T-helper 2 cell treated with Interferon-gamma antibody and Interleukin-4, amounts not matched to agents 5 μg/mL and 100 μg/mL, for 36 hours (primary cell): ENCODE data around the gene HOMER1.

ENCODE experiments used
- DNase-seq: peaks from one replicate; pipeline ENCODE4 v3.0.0; 2021; ENCODE audit warnings: low spot score
- H3K27ac Mint-ChIP-seq: one replicate; pipeline ENCODE4 v1.8.0; 2021; ENCODE audit warnings: mild to moderate bottlenecking, mixed read lengths
- H3K27me3 Mint-ChIP-seq: one replicate; pipeline ENCODE4 v1.8.0; 2021; ENCODE audit warnings: low read depth, mixed read lengths
- H3K36me3 Mint-ChIP-seq: one replicate; pipeline ENCODE4 v1.8.0; 2021; ENCODE audit warnings: low read depth, mixed read lengths
- H3K4me1 Mint-ChIP-seq: one replicate; pipeline ENCODE4 v1.8.0; 2021; ENCODE audit warnings: low read depth, mixed read lengths
- H3K4me3 Mint-ChIP-seq: one replicate; pipeline ENCODE4 v1.8.0; 2022; ENCODE audit warnings: mild to moderate bottlenecking, moderate library complexity, mixed read lengths
- H3K9me3 Mint-ChIP-seq: one replicate; pipeline ENCODE4 v1.8.0; 2021; ENCODE audit warnings: mixed read lengths

The HOMER1 gene

GRCh38 chr5:79489773-79490172 is 24.2 kb downstream of the HOMER1 start:
- Mint-ChIP-seq H3K4me3 (no peak overlapping the region), H3K36me3 (no peaks in the 10 kb centered on the region), H3K4me1 (no peaks in the 10 kb centered on the region), H3K27me3 (peaks cover 2% of the 10 kb centered on the region), H3K9me3 (no peaks in the 10 kb centered on the region), H3K27ac (no peak overlapping the region)
- DNase-seq, result no peak

- Mint-ChIP-seq H3K4me1 (no peaks in the 10 kb centered on the region), H3K27me3 (peaks cover 2% of the 10 kb centered on the region), H3K9me3 (no peaks in the 10 kb centered on the region), H3K27ac (no peak overlapping the region), H3K4me3 (no peak overlapping the region), H3K36me3 (no peaks in the 10 kb centered on the region)
- DNase-seq, result no peak
These were observed 25.2 kb downstream of the HOMER1 start for GRCh38 chr5:79488775-79489174.

GRCh38 chr5:79488058-79488457 is 25.9 kb downstream of the HOMER1 start:
- Mint-ChIP-seq H3K4me1 (no peaks in the 10 kb centered on the region), H3K9me3 (no peaks in the 10 kb centered on the region), H3K27ac (no peak overlapping the region), H3K36me3 (no peaks in the 10 kb centered on the region), H3K27me3 (peaks cover 2% of the 10 kb centered on the region), H3K4me3 (no peak overlapping the region)
- DNase-seq, result no peak

GRCh38 chr5:79487251-79487650 is 26.7 kb downstream of the HOMER1 start:
- Mint-ChIP-seq H3K27me3 (peaks cover 2% of the 10 kb centered on the region), H3K9me3 (no peaks in the 10 kb centered on the region), H3K36me3 (no peaks in the 10 kb centered on the region), H3K27ac (no peak overlapping the region), H3K4me3 (no peak overlapping the region), H3K4me1 (no peaks in the 10 kb centered on the region)
- DNase-seq, result no peak

- Mint-ChIP-seq H3K27me3 (peaks cover 2% of the 10 kb centered on the region), H3K4me1 (no peaks in the 10 kb centered on the region)
- DNase-seq, result no peak
These were observed 27.8 kb downstream of the HOMER1 start for GRCh38 chr5:79486116-79486515.

GRCh38 chr5:79484731-79485130 is 29.2 kb downstream of the HOMER1 start:
- H3K9me3 Mint-ChIP-seq, result no peaks in the 10 kb centered on the region
- peaks cover 2% of the 10 kb centered on the region for H3K27me3 Mint-ChIP-seq
- H3K4me3 Mint-ChIP-seq, result no peak overlapping the region
- H3K36me3 Mint-ChIP-seq, result no peaks in the 10 kb centered on the region
- H3K27ac Mint-ChIP-seq, result no peak overlapping the region
- DNase-seq, result no peak
- H3K4me1 Mint-ChIP-seq, result no peaks in the 10 kb centered on the region

More at GRCh38 chr5:79486116-79486515, 27.8 kb downstream of the HOMER1 start:
- Mint-ChIP-seq H3K27ac (no peak overlapping the region), H3K9me3 (no peaks in the 10 kb centered on the region), H3K4me3 (no peak overlapping the region), H3K36me3 (no peaks in the 10 kb centered on the region)

- Mint-ChIP-seq H3K36me3 (no peaks in the 10 kb centered on the region), H3K27me3 (no peaks in the 10 kb centered on the region), H3K4me3 (no peak overlapping the region)
These were observed 32.4 kb downstream of the HOMER1 start for GRCh38 chr5:79481574-79481973.

GRCh38 chr5:79480991-79481390 is 32.9 kb downstream of the HOMER1 start:
- Mint-ChIP-seq H3K4me3 (no peak overlapping the region), H3K4me1 (peaks cover 2% of the 10 kb centered on the region), H3K36me3 (no peaks in the 10 kb centered on the region), H3K27ac (no peak overlapping the region), H3K27me3 (no peaks in the 10 kb centered on the region), H3K9me3 (no peaks in the 10 kb centered on the region)
- DNase-seq, result no peak

More at GRCh38 chr5:79481574-79481973, 32.4 kb downstream of the HOMER1 start:
- H3K9me3 Mint-ChIP-seq, result no peaks in the 10 kb centered on the region
- no peaks in the 10 kb centered on the region for H3K4me1 Mint-ChIP-seq
- DNase-seq, result no peak
- H3K27ac Mint-ChIP-seq, result no peak overlapping the region

- no peaks in the 10 kb centered on the region for H3K9me3 Mint-ChIP-seq
These were observed 38.8 kb downstream of the HOMER1 start for GRCh38 chr5:79475152-79475466.

GRCh38 chr5:79474367-79475151 is 39.4 kb downstream of the HOMER1 start:
- H3K4me1 Mint-ChIP-seq, result peaks cover 10% of the 10 kb centered on the region
- no peaks in the 10 kb centered on the region for H3K9me3 Mint-ChIP-seq
- no peak for DNase-seq
- H3K36me3 Mint-ChIP-seq, result no peaks in the 10 kb centered on the region
- H3K4me3 Mint-ChIP-seq, result no peak overlapping the region
- no peak overlapping the region for H3K27ac Mint-ChIP-seq
- H3K27me3 Mint-ChIP-seq, result no peaks in the 10 kb centered on the region

More at GRCh38 chr5:79475152-79475466, 38.8 kb downstream of the HOMER1 start:
- DNase-seq, result no peak
- Mint-ChIP-seq H3K27me3 (no peaks in the 10 kb centered on the region), H3K27ac (no peak overlapping the region), H3K36me3 (no peaks in the 10 kb centered on the region), H3K4me3 (no peak overlapping the region), H3K4me1 (peaks cover 10% of the 10 kb centered on the region)

GRCh38 chr5:79471556-79471955 is 42.4 kb downstream of the HOMER1 start:
- Mint-ChIP-seq H3K9me3 (no peaks in the 10 kb centered on the region), H3K4me1 (peaks cover 10% of the 10 kb centered on the region), H3K27ac (no peak overlapping the region), H3K27me3 (no peaks in the 10 kb centered on the region), H3K36me3 (no peaks in the 10 kb centered on the region), H3K4me3 (no peak overlapping the region)
- DNase-seq, result no peak

GRCh38 chr5:79464695-79465332 is 49.1 kb downstream of the HOMER1 start:
- peaks cover 2% of the 10 kb centered on the region for H3K4me1 Mint-ChIP-seq
- no peak overlapping the region for H3K27ac Mint-ChIP-seq
- H3K36me3 Mint-ChIP-seq, result no peaks in the 10 kb centered on the region
- no peak overlapping the region for H3K4me3 Mint-ChIP-seq
- no peak for DNase-seq
- H3K9me3 Mint-ChIP-seq, result no peaks in the 10 kb centered on the region
- H3K27me3 Mint-ChIP-seq, result peaks cover 3% of the 10 kb centered on the region

GRCh38 chr5:79464278-79464677 is 49.7 kb downstream of the HOMER1 start:
- Mint-ChIP-seq H3K36me3 (no peaks in the 10 kb centered on the region), H3K27me3 (peaks cover 3% of the 10 kb centered on the region), H3K9me3 (no peaks in the 10 kb centered on the region), H3K4me3 (no peak overlapping the region), H3K27ac (no peak overlapping the region), H3K4me1 (peaks cover 2% of the 10 kb centered on the region)
- DNase-seq, result no peak

- no peak overlapping the region for H3K27ac Mint-ChIP-seq
These were observed 54.3 kb downstream of the HOMER1 start for GRCh38 chr5:79459626-79460025.

More at GRCh38 chr5:79459626-79460025, 54.3 kb downstream of the HOMER1 start:
- Mint-ChIP-seq H3K36me3 (no peaks in the 10 kb centered on the region), H3K9me3 (no peaks in the 10 kb centered on the region), H3K27me3 (peaks cover 3% of the 10 kb centered on the region), H3K4me1 (peaks cover 1% of the 10 kb centered on the region), H3K4me3 (no peak overlapping the region)
- no peak for DNase-seq
